ENCODE results near the gene PPP4R4. TPM values are rescaled to one million over a fixed set of nuclear protein-coding genes. Genes with fewer than 3 reads are reported as not detected.

PPP4R4 gene
- total RNA-seq, 6 donors from 2014 or later: 3.0 to 18.4 (median 6.3) TPM

DNA sequence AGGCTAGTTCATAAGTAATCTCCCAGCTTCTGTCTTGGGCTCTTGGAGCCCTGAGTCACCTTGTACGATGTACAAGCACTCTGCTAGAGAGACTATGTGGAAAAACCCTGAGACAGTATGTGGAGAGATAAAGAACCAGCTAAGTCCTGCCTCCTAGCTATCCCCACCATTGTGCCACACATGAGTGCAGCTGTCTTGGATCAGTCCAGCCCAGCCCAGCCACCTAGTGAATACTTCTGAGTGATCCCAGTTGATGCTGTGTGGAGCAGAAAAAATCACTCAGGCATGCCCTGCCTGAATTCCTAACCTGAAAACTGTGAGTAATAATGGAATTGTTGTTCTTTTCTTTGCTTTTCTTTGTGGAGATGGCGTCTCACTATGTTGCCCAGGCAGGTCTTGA, 154.1 kb downstream of the PPP4R4 start:
- TF ChIP-seq EP300 (IDR thresholded peaks at IDR 0.05): no peak
- TF ChIP-seq, protein P1, sequence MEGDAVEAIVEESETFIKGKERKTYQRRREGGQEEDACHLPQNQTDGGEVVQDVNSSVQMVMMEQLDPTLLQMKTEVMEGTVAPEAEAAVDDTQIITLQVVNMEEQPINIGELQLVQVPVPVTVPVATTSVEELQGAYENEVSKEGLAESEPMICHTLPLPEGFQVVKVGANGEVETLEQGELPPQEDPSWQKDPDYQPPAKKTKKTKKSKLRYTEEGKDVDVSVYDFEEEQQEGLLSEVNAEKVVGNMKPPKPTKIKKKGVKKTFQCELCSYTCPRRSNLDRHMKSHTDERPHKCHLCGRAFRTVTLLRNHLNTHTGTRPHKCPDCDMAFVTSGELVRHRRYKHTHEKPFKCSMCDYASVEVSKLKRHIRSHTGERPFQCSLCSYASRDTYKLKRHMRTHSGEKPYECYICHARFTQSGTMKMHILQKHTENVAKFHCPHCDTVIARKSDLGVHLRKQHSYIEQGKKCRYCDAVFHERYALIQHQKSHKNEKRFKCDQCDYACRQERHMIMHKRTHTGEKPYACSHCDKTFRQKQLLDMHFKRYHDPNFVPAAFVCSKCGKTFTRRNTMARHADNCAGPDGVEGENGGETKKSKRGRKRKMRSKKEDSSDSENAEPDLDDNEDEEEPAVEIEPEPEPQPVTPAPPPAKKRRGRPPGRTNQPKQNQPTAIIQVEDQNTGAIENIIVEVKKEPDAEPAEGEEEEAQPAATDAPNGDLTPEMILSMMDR (IDR thresholded peaks at IDR 0.05): no peak
- no peak for TF ChIP-seq POLR2AphosphoS5 (IDR thresholded peaks at IDR 0.05)
- TF ChIP-seq POLR2A (IDR thresholded peaks at IDR 0.05): no peak
- Histone ChIP-seq H3K36me3 (no peaks in the 10 kb centered on the region), H3K9me3 (no peaks in the 10 kb centered on the region), H3K4me3 (no peak overlapping the region), H3K27me3 (no peaks in the 10 kb centered on the region), H3K4me1 (no peaks in the 10 kb centered on the region), H3K27ac (no peak overlapping the region)
- DNase-seq (no peak), ATAC-seq (ENCODE audit: low FRiP score in 2 of 2) (no peak)
- 80 to 85% methylated on average over 2 of the region's 2 CpGs for WGBS, 2 donors

Other genes starting within 250 kb of the PPP4R4 start
- gene FAM181A, start 247.0 kb upstream of the PPP4R4 start, total RNA-seq: 10 to 100 TPM in 1 of 6 donors, 1 to 10 TPM in 3, not detected in 2; 1.6 to 13.4 (median 1.9) TPM
- 1 to 10 TPM in 3 of 6 donors, under 1 TPM in 2, not detected in 1; 0.76 to 2.2 (median 1.9) TPM for gene ASB2, start 197.8 kb upstream of the PPP4R4 start, total RNA-seq
- not detected for gene CCDC197, start 177.0 kb upstream of the PPP4R4 start, total RNA-seq
- 1 to 10 TPM in 4 of 6 donors, under 1 TPM in 2; 0.22 to 1.8 (median 1.1) TPM for gene OTUB2, start 148.0 kb upstream of the PPP4R4 start, total RNA-seq
- 100 to 1,000 TPM; 124 to 189 (median 154) TPM for gene DDX24, start 93.1 kb upstream of the PPP4R4 start, total RNA-seq
- gene IFI27L1, start 93.0 kb upstream of the PPP4R4 start, total RNA-seq: 10 to 100 TPM in 4 of 6 donors, 1 to 10 TPM in 2; 8.0 to 19.8 (median 15.2) TPM
- gene IFI27, start 63.6 kb upstream of the PPP4R4 start, total RNA-seq: 100 to 1,000 TPM; 210 to 729 (median 328) TPM
- gene IFI27L2, start 44.7 kb upstream of the PPP4R4 start, total RNA-seq: 100 to 1,000 TPM in 2 of 6 donors, 10 to 100 TPM in 4; 45.2 to 118 (median 70.8) TPM
- gene SERPINA10, start 118.9 kb downstream of the PPP4R4 start, total RNA-seq: under 1 TPM in 1 of 6 donors, not detected in 5; 0.10 TPM
- gene SERPINA6, start 149.0 kb downstream of the PPP4R4 start, total RNA-seq: under 1 TPM in 3 of 6 donors, not detected in 3; 0.46 to 0.51 (median 0.49) TPM
- not detected for gene SERPINA2, start 192.4 kb downstream of the PPP4R4 start, total RNA-seq
- 1,000 to 10,000 TPM in 1 of 6 donors, 100 to 1,000 TPM in 5; 205 to 1,050 (median 637) TPM for gene SERPINA1, start 214.3 kb downstream of the PPP4R4 start, total RNA-seq

All from upper lobe of left lung (tissue), 6 donors.